GM18861 (cell line): Measurements from ENCODE around the gene PDYN.
"Not testable (repeated sequence)": the region's sequence is repeated elsewhere in the genome, so short reads cannot be mapped to it uniquely, and the experiment has no call there.

Experiments used
- ATAC-seq: cut with Tn5 transposase; IDR thresholded peaks from one replicate; pipeline ENCODE4 v1.9.1; 2021; ENCODE audit not compliant: unreplicated experiment

PDYN gene

DNA sequence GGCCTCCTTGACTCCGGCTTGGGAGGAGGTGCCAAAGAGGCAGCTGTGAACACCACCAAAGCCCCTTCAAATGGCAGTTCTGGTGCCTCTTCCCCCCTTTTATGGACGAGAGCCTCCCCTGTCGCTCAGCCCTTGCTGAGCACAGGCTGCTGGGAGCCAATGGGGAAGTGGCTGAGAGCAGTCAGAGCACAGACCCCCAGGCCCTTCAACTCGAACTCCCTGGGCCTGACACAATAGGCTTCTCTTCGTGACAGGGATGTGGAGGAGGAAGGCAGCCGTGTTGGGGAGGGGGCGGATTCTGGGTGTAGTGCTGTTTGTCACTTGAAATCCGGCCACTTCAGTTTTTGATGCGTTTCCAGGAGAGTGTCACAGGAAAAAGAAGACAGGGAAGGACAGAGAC lies at the start of gene PDYN:
PDYN (minus strand) TSS at position 73 of the 400 bp plus-strand sequence. CDS start 10,974 bp downstream, outside the sequence.
- ATAC-seq = no peak

DNA sequence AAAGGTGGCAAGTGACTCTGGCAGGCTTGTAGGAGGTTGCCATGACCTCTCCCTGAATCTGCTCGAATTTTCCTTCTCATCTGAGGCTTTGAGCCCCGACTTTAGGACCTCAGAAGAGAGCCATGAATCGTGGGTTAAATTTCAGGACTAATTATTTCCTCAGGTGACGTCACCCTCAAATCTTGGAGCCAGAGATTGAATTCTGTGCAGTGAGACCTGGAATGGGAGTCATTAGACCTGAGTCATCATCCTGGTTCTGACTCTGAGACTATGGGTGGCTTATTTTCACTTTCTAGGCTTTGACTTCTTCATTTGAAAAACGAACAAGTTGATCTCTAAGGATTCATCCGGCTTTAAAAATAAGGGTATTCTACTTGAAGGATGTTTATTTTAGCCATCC lies 48.5 kb upstream of the PDYN start:
- no peak for ATAC-seq

DNA sequence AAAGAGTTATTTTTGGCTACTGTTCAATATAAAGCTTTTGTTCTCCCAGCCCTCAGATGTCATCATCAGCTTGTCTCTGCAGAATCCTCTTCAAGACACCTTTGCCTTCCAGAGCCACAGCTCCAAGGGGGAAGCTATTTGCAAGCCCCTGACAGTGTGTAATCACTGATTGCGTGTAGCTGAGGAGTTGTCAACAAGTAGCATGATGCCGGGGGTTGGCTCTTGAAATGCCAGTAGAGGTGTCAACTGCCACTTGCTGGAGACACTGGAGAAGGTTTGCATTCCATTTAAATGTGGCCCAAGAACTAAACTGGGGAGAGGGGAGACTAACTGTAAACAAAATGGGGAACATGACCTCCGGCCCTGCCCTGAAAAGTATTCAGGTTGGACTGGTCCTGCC lies 44.3 kb upstream of the PDYN start:
- no peak for ATAC-seq

DNA sequence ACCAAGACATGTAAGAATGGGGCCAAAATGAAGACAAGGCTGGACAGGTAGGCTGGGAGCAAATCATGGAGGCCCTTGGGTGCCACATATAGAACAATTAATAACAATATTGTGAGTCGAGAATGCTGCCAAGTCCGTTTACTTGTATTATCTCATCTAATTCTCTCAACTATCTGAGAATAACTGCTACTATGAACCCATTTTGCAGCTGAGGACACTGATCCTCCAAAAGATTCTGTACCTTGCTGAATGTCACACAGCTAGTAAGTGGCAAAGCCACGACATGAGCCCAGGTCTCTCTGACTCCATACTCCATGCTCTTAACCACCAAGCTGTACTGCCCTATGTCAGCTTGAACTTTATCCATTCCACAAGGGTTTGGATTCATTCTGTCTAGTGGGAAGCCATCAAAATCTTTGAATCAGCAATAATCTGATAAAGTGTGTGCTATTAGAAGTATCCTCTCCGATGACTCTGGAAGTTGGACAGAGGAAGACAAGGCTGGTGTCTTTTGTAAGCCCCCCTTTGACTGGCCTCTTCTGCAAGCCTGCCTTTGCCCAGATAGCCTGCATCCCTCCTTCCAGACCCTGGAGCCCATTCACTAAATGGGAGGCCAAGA lies 43.5 kb upstream of the PDYN start:
- no peak for ATAC-seq

DNA sequence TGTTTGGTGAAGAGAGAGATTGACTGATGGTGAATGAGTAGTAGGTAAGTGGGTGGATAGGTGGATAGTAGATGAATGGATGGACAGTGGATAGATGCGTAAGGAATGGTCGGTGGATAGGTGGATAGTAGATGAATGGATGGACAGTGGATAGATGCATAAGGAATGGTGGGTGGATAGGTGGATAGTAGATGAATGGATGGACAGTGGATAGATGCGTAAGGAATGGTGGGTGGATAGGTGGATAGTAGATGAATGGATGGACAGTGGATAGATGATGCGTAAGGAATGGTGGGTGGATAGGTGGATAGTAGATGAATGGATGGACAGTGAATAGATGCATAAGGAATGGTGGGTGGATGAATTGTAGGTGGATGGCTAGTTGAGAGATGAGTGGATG lies 42.5 kb upstream of the PDYN start:
- not testable (repeated sequence) for ATAC-seq

DNA sequence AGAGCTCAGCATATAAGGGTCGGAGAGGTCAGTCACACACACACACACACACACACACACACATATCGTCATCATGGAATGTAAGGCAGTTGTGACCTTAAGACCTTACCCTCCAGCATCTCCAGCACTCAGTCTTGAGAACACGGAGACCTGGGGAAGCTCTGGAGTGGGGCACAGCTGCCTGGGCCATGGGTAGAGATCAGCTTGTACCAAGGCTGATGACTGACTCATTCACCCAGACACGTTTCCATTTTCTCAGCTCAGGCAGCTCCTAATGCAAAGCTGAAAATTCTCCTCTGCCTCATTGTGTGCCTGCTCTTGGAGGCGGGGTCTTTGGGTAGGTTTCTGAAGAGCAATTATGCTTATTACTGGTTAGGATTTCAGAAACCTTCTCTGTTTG lies 38.3 kb upstream of the PDYN start:
- ATAC-seq = no peak

DNA sequence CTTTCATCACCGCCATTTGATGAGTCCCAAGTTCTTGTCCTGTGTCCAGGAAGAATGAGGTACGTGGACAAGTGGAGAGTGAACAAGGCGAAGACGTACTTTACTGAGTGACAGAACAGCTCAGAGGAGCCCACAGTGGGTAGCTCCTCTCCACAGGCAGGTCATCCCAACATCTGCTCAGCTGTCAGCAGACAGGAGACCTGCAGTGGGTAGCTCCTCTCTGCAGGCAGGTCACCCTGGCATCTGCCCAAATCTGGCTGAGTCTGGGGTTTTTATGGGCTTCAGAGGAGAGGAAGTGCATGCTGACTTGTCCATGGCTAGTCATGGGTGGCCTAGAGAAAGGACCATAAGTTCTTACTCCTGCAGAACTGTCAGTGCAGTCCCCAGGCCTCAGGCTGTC lies 32.7 kb upstream of the PDYN start:
- ATAC-seq = no peak

DNA sequence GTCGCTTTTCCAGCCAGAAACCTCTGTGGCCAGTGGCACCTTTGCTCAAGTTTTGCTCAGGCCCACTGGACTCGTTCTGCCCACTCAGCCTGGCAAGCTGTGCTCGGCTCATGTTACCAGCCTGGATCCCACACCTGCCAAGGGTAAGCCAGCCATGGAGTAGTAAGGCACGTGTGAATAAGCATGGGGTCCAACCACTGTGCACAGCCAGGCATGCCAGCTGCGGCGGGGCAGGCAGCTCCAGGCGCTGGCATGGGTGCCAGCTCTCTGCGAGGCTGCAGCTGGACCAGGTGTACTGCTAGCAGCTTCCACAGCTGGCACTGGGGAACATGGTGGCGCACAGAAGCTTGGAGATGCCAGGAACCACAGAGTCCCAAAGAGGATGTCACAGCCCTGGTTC lies 32.1 kb upstream of the PDYN start:
- ATAC-seq = no peak

DNA sequence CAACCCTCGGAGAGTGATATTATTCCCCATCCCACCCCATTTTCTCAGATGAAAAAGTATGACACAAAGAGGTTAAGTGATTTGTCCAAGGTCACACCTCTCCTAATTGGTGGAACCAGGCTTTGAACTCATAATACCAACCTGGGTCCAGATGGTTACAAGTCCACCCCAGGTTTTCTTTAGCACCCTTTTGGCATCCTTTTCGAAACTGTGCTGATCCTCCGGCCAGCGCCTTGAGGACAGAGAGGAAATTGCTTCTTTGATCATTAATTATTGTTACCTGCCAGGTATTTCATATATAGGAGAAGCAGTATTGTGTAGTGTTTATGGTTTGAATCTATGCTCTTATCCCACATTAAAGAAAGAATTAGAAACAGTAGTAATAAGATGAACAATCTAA lies 29.3 kb upstream of the PDYN start:
- no peak for ATAC-seq

DNA sequence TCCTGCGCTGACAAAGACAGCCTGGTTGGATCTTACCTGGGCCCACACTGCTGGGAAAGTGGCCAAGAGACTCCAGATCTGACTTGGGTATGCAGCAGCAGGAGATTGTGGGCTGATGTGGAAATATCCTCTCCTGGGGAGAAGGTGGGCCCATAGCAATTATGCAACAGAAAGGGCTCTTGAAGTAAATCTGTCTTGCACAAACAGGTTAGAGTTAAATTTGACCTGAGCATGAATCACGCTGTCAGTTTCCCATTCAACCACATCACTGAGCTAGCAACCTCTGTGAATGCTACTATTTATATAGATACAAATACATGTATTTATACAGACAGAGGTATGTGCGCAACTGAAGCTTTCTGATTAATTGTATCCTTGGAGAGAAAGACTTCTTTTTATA lies 28.3 kb upstream of the PDYN start:
- ATAC-seq = no peak

DNA sequence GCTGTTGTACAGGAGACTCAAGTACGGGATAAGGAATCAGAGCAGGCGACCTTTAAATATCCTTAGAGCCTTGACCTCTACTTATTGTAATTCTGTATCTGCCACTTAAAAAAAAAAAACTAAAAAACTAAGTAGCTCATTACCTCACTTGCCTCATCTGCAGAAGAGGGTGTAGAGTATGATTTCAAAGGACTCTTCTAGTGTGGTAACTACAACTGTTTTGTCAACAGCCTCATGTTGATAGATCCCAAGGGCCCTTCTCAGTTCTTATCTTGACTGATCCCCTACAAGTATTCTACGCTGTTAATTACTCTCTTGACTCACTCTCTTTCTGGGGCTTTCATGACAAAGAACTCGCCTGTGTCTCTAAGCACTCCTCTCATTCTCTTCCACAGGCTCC lies 16.7 kb upstream of the PDYN start:
- no peak for ATAC-seq

DNA sequence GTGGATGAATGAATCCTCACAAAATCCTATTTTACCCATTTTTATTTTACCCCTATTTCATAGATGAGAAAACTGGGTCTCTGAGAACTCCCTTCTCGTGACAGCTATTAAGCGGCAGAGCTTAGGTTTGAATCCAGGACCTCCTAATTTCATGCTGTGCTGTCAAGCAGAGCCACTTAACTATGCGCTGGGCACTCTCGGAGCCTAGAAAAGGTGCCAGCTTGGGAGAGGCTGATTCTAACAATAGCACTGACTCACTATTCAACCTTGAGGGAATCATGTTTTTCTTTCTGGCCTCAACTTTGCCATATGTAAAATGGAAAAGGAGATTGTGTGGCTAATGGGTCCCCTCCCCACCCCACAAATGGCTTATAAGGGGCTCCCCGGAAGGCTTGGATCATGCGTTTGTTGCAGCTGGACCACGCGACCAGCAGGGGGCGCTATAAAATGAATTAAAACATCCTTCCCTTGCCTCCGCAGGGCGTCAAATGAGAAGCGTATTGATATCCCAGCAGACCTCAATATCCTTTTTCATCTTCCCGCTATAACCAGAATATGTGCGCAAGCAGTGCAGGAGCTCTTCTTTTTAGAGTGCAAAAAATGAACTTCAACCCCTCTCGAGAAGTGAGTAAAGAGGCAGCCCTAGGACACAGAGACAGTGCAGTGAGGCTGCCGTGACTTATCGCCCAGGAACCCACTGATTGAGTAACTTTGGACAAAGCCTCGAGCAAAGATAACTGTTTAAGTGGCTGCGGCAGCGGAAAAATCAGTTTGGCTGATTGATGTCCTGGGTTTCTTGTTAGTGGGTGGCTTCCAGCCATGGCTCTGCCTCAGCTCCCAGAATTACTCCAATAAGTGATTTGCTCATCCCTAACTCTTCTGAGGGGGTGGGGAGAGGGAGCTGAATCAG lies 12.8 kb upstream of the PDYN start:
- no peak for ATAC-seq

DNA sequence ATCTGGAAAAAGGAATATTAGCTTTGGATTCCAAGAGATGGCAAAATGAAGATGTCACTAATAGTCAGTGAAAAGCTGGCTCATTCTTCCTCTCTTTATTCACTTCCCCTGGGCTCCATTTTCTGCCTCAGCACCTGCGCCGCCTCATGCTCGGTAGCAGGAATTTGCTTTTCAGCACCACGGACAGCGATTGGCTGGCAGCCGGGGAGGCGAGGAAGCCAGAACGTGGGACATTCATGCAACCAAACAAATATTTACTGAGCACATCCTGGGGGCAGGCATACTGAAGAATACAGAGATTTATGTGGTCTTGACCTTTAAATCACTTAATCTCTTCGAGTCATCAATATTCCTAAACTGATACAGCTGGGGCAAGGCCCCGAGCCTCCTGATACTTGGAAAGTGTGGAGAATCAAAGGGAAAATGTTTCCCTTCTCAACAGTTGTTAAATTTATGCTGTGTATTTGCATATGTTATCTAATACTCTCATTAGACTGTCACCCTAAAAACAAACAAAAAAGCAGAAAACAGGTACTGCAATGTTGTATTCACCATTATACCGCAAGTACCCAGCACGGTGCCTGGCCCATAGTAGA lies 12.1 kb upstream of the PDYN start:
- no peak for ATAC-seq

DNA sequence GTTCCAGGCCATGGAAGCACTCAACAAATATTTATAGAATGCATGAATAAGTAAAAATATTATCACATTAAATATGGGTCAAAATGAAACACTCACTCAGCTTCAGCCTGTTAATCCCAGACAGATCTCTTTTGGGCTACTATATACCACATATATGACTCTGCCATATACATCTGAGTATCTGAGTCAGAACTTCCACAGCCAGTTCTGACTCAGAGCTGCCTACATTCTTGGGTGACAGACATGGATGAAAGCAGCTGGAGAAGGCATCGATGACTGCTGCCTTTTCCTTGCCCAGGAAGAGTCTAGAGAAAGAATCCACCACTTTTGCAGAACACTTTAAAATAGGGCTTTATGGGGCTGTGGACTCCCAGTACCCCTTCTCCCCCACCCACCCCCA lies 11.5 kb upstream of the PDYN start:
- no peak for ATAC-seq

DNA sequence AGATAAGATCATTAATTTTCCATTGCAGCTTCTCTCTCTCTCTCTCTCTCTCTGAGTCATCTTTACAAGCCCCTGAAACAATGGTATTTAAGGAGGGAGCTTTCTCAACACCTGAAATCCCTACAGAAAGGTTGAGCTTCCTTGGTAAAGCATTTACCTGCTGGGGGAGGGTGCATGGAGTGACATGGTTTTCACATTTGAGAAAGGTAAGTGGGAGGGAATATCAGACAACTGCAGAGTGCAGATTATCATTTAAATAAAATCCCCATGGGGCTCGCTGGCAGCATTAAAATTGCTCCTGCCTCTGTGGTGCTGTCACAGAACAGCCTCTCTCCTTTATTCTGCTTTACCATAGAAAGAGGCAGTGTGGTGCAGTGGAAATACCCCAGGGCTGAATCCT lies 10.3 kb upstream of the PDYN start:
- no peak for ATAC-seq

DNA sequence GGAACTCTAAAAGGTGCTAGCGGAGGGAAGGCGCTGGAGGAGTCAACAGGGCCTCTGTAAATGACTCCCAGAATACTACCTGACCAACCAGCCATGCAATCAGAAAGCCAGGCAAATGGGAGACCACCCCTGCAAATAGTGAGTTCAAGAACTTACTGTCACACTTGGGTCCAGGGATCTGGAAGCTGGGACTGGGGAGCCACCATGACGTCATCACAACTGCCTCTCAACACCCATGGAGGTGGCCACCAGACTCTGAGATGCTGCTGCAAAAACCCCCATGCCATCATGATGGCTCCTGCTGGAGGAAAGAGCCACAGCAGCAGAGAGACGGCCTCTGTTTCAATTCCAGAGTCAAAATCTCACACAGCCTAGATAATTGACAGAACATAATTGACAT lies 8.5 kb upstream of the PDYN start:
- no peak for ATAC-seq

DNA sequence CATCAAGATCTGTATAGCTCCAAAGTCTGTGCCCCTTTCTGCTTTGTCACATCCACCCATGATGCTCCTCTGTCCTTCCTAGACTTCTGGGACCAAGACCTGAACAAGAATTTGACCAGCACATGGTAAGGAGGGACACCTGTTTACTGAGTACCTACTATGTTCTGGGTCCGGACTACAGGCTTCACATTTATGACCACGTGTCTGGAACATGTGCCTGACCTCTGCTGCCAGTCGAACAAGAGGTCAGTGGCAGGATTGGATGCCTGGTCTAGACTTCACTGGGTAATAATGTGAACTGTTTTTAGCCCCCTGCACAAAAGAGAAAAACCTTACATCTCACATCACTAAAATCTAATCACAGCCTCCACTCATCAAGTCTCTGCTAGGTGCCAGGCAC lies 7.3 kb upstream of the PDYN start:
- ATAC-seq = no peak

DNA sequence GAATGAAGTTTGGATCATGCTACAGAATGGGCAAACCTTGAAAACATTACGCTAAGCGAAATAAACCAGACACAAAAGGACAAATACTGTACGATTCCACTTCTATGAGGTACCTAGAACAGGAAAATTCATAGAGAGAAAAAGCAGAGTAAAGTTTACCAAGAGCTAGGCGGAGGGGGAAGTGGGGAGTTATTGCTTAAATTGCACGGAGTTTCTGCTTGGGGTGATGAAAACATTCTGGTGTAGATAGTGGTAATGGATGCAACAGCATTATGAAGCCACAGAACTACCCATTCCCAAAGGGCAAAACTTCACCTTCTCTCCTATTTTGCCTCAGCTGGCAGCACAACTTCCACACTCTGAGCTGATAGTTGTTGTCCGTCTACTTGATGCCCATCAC lies 6.4 kb upstream of the PDYN start:
- ATAC-seq = no peak

DNA sequence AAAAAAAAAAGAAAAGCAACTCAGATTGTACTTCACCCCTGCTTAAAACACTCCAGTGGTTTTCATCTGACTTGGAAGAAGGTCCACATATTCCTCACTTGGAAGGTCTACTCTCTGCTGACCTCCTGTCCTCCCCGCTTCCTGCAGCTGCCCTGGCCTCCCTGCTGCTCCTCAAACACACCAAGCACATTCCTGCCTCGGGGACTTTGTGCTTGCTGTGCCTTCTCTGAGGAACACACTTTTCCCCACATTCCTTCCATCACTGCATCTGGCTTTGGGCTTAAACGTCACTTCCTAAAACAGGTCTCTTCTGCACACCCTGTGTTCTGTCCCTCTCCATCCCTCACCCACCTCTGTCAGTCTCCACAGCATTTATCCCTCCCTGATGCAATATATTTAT lies 4.9 kb upstream of the PDYN start:
- ATAC-seq = no peak

DNA sequence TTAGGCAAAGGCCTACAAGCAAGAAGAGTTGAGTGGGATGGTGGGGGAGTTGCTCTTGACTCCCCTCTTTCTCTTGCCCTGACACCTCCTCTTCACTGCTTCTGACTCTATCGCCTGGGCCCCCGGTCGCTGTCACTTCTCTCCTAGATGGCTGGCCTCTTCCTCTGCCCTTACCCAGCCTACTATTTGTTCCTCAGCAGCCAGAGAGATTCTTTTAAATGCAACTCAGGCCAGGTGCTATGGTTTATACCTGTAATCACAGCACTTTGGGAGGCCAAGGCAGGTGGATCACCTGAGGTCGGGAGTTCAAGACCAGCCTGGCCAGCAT lies 4.3 kb upstream of the PDYN start:
- ATAC-seq = no peak

DNA sequence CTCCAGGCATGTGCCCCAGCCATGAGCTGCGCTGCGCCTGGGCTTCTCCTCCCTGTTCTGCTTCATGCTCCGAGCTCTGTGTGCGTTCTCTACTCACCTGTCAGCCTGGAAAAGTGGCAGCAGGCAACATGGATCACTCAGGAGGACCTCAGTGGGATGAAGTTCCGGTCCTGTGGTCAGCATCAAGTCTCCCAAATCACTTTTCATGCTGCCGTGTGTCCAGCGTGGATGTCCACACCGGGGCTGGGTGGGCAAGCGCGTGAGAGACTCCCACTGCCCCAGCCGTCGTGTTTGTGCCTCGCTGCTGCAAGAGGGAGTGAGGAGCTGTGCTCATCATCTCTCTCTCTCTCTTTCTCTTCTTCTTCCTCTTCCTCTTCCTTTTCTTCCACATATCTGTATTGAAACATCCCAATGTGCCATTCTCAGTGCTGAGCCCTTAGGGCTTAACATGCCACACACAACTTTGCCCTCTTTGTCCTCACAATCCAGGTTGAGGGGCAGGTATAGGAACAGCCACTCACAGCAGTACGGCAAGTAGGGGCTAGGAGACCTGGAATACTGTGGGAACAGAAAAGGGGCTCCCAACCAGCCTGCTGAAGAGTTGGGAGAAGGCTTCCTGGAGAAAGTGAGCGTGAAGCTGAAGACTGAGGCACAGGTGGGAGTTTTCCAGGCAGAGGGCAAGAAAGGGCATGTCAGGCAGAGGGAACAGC lies 3.8 kb upstream of the PDYN start:
- ATAC-seq = no peak
